Measurements from ENCODE around the gene MALRD1. TPM values are rescaled to one million over a fixed set of nuclear protein-coding genes. Genes with fewer than 3 reads are reported as not detected.

MALRD1 gene
- total RNA-seq, 2 donors from 2014 or later, result not detected

DNA sequence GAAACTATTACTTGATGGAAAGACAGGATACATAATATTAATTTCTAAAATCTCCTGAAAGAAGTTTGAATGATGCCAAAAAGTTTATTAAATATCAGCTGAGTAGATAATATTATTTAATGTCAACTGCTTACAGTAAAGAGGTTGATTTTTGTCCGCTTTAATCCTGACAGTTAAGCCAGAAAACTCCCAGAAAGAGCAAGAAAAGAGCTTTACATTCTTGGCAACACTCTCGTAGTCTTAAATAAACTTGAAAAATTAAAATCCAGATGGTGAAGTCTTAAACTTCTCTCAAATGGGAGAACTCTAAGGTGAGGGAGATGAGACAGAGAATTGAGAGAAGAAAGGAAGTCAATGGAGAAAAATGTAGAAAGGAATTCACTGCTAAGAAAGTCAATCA is 568.4 kb downstream of the MALRD1 start:
- DNase-seq (no peak), ATAC-seq (no peak)
- H3K27me3 Mint-ChIP-seq, result no peaks in the 10 kb centered on the region
- no peak overlapping the region for H3K27ac Mint-ChIP-seq
- no peaks in the 10 kb centered on the region for H3K36me3 Mint-ChIP-seq (ENCODE audit: low read depth)
- H3K4me3 Mint-ChIP-seq, result no peak overlapping the region
- H3K4me1 Mint-ChIP-seq, result no peaks in the 10 kb centered on the region
- H3K9me3 ChIP-seq (ENCODE audit: control insufficient read depth, low read length, poor library complexity, severe bottlenecking), result no peaks in the 10 kb centered on the region

- no peak overlapping the region for H3K4me3 Mint-ChIP-seq
- H3K27me3 Mint-ChIP-seq, result no peaks in the 10 kb centered on the region
- no peaks in the 10 kb centered on the region for H3K4me1 Mint-ChIP-seq
- no peak overlapping the region for H3K27ac Mint-ChIP-seq
- DNase-seq (no peak), ATAC-seq (no peak)
- H3K36me3 Mint-ChIP-seq (ENCODE audit: low read depth), result no peaks in the 10 kb centered on the region
- no peaks in the 10 kb centered on the region for H3K9me3 ChIP-seq (ENCODE audit: control insufficient read depth, low read length, poor library complexity, severe bottlenecking)
Observed at GRCh38 chr10:19620811-19621210, 572.2 kb downstream of the MALRD1 start.

GRCh38 chr10:19623321-19623720 is 574.7 kb downstream of the MALRD1 start:
- H3K9me3 ChIP-seq (ENCODE audit: control insufficient read depth, low read length, poor library complexity, severe bottlenecking), result no peaks in the 10 kb centered on the region
- no peak for ATAC-seq
- Mint-ChIP-seq H3K4me3 (no peak overlapping the region), H3K4me1 (no peaks in the 10 kb centered on the region), H3K27me3 (no peaks in the 10 kb centered on the region), H3K36me3 (ENCODE audit: low read depth) (no peaks in the 10 kb centered on the region), H3K27ac (no peak overlapping the region)
- no peak for DNase-seq

DNA sequence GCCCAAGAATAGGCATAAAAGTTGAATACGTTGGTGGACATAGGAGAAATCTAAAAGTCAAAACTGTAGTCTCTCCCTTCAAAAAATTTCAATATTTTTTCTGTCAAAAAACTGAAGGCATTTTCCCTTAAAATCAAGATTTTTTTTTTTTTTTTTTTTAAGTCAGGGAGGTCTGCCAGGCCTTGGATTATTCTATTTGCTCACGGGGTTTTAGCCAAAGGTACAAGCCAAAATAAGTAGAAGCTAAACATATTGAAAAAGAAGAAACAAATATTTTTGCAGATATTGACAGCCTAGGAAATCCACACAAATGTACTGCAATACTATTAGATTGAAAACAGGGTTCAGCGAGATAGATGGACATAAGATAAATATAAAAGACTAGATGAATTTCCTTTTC is 577.6 kb downstream of the MALRD1 start:
- Mint-ChIP-seq H3K4me1 (no peaks in the 10 kb centered on the region), H3K4me3 (no peak overlapping the region), H3K27ac (no peak overlapping the region), H3K27me3 (no peaks in the 10 kb centered on the region), H3K36me3 (ENCODE audit: low read depth) (no peaks in the 10 kb centered on the region)
- no peak for DNase-seq
- ATAC-seq, result no peak
- no peaks in the 10 kb centered on the region for H3K9me3 ChIP-seq (ENCODE audit: control insufficient read depth, low read length, poor library complexity, severe bottlenecking)

DNA sequence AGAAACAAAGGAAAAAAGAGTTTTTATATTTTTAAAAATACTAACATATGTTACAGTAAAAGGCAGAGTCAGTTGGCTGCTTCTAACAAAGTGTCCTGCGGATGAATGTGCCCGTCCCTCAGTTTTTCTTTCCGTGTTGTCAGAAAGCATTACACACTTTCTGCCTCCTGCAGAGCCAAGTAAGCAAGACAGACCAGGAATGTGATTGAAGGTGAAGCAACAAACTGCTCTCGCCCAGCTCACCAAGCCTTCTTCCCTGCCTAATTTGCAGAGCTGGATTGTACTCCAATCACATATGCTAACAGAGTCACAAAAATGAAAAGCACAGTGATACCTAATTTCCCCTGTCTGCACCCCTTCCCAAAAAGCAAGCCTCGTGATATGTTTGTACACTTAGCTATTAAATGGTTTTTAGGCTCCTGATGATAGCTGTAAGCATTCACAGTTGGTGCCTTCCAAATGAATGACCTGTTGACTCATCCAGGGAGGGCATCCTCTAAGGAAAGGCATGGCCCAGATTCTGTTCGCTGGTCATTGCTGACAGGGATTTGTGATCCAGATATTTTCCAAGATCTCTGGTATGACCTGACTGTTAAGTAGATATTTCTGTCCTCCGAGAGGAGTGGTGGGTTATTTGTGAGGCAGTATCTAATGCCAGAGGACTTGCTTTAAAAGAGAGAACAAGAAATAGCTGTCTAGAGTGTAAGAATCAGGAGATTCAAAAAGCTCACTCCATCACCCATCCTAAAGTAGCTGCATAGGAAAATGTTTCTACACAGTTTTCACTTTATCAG is 580.4 kb downstream of the MALRD1 start:
- Mint-ChIP-seq H3K4me1 (no peaks in the 10 kb centered on the region), H3K27ac (no peak overlapping the region), H3K4me3 (no peak overlapping the region), H3K36me3 (ENCODE audit: low read depth) (no peaks in the 10 kb centered on the region), H3K27me3 (no peaks in the 10 kb centered on the region)
- DNase-seq (no peak), ATAC-seq (no peak)
- no peaks in the 10 kb centered on the region for H3K9me3 ChIP-seq (ENCODE audit: control insufficient read depth, low read length, poor library complexity, severe bottlenecking)

- Mint-ChIP-seq H3K4me1 (no peaks in the 10 kb centered on the region), H3K4me3 (no peak overlapping the region), H3K27me3 (no peaks in the 10 kb centered on the region), H3K27ac (no peak overlapping the region), H3K36me3 (ENCODE audit: low read depth) (no peaks in the 10 kb centered on the region)
- DNase-seq, result no peak
- H3K9me3 ChIP-seq (ENCODE audit: control insufficient read depth, low read length, poor library complexity, severe bottlenecking), result no peaks in the 10 kb centered on the region
- no peak for ATAC-seq
Observed at GRCh38 chr10:19629567-19629966, 581.0 kb downstream of the MALRD1 start.

GRCh38 chr10:19634163-19634562 is 585.6 kb downstream of the MALRD1 start:
- no peak for ATAC-seq
- no peak for DNase-seq
- Mint-ChIP-seq H3K4me1 (peaks cover 2% of the 10 kb centered on the region), H3K27me3 (no peaks in the 10 kb centered on the region), H3K4me3 (no peak overlapping the region), H3K36me3 (ENCODE audit: low read depth) (no peaks in the 10 kb centered on the region), H3K27ac (no peak overlapping the region)
- H3K9me3 ChIP-seq (ENCODE audit: control insufficient read depth, low read length, poor library complexity, severe bottlenecking), result no peaks in the 10 kb centered on the region

GRCh38 chr10:19638182-19638895 is 589.7 kb downstream of the MALRD1 start:
- DNase-seq (no peak), ATAC-seq (no peak)
- H3K27me3 Mint-ChIP-seq, result no peaks in the 10 kb centered on the region
- H3K4me1 Mint-ChIP-seq, result peaks cover 2% of the 10 kb centered on the region
- H3K4me3 Mint-ChIP-seq, result no peak overlapping the region
- no peak overlapping the region for H3K27ac Mint-ChIP-seq
- no peaks in the 10 kb centered on the region for H3K36me3 Mint-ChIP-seq (ENCODE audit: low read depth)
- H3K9me3 ChIP-seq (ENCODE audit: control insufficient read depth, low read length, poor library complexity, severe bottlenecking), result no peaks in the 10 kb centered on the region

DNA sequence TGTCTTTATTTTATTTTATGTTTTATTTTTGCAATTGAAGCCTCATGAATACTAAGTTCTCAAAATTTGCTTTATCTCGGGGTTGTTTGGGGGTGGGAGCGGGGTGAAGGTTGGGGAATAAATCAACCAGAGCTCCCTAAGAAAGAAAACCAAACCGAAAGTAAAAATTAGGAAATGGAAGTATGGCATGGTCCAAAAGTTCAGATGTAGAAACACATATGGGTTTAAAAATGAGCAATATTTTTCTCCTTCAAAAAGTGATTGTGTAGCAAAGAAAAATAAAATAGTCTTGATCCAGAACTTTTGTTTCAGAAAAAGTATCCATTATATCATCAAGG is 590.3 kb downstream of the MALRD1 start:
- ATAC-seq, result no peak
- peaks cover 2% of the 10 kb centered on the region for H3K4me1 Mint-ChIP-seq
- no peak overlapping the region for H3K27ac Mint-ChIP-seq
- H3K36me3 Mint-ChIP-seq (ENCODE audit: low read depth), result no peaks in the 10 kb centered on the region
- no peak for DNase-seq
- H3K27me3 Mint-ChIP-seq, result no peaks in the 10 kb centered on the region
- no peak overlapping the region for H3K4me3 Mint-ChIP-seq
- no peaks in the 10 kb centered on the region for H3K9me3 ChIP-seq (ENCODE audit: control insufficient read depth, low read length, poor library complexity, severe bottlenecking)

GRCh38 chr10:19640566-19641263 is 592.1 kb downstream of the MALRD1 start:
- Mint-ChIP-seq H3K27me3 (no peaks in the 10 kb centered on the region), H3K4me1 (peaks cover 2% of the 10 kb centered on the region), H3K4me3 (no peak overlapping the region), H3K36me3 (ENCODE audit: low read depth) (no peaks in the 10 kb centered on the region), H3K27ac (no peak overlapping the region)
- no peaks in the 10 kb centered on the region for H3K9me3 ChIP-seq (ENCODE audit: control insufficient read depth, low read length, poor library complexity, severe bottlenecking)
- DNase-seq, result no peak
- ATAC-seq, result no peak

- no peaks in the 10 kb centered on the region for H3K36me3 Mint-ChIP-seq (ENCODE audit: low read depth)
- no peak for DNase-seq
- no peak overlapping the region for H3K4me3 Mint-ChIP-seq
- H3K4me1 Mint-ChIP-seq, result no peaks in the 10 kb centered on the region
- no peak for ATAC-seq
- H3K27me3 Mint-ChIP-seq, result no peaks in the 10 kb centered on the region
- no peak overlapping the region for H3K27ac Mint-ChIP-seq
- H3K9me3 ChIP-seq (ENCODE audit: control insufficient read depth, low read length, poor library complexity, severe bottlenecking), result no peaks in the 10 kb centered on the region
Observed at GRCh38 chr10:19651549-19651948, 602.9 kb downstream of the MALRD1 start.

- Mint-ChIP-seq H3K36me3 (ENCODE audit: low read depth) (no peaks in the 10 kb centered on the region), H3K27me3 (no peaks in the 10 kb centered on the region), H3K27ac (no peak overlapping the region), H3K4me1 (no peaks in the 10 kb centered on the region), H3K4me3 (no peak overlapping the region)
- H3K9me3 ChIP-seq (ENCODE audit: control insufficient read depth, low read length, poor library complexity, severe bottlenecking), result no peaks in the 10 kb centered on the region
- DNase-seq, result no peak
- no peak for ATAC-seq
Observed at GRCh38 chr10:19652750-19653149, 604.1 kb downstream of the MALRD1 start.

GRCh38 chr10:19653931-19654330 is 605.3 kb downstream of the MALRD1 start:
- H3K27ac Mint-ChIP-seq, result no peak overlapping the region
- DNase-seq, result no peak
- ATAC-seq, result no peak
- no peaks in the 10 kb centered on the region for H3K9me3 ChIP-seq (ENCODE audit: control insufficient read depth, low read length, poor library complexity, severe bottlenecking)
- no peak overlapping the region for H3K4me3 Mint-ChIP-seq
- H3K36me3 Mint-ChIP-seq (ENCODE audit: low read depth), result no peaks in the 10 kb centered on the region
- no peaks in the 10 kb centered on the region for H3K27me3 Mint-ChIP-seq
- H3K4me1 Mint-ChIP-seq, result no peaks in the 10 kb centered on the region

Measured in T-helper 17 cell (primary cell).